Activated gamma-delta T cell treated with anti-CD3 and anti-CD28 coated beads, Interleukin-2, amount 50 U/mL, for 16 hours (primary cell): ENCODE measurements around the gene RGS3.

Source experiments
- DNase-seq: peaks from one replicate; pipeline ENCODE4 v3.0.0-alpha.2; 2020; ENCODE audit warnings: low read depth

The RGS3 gene

GRCh38 chr9:113530022-113530635 is 66.6 kb downstream of the RGS3 start:
- DNase-seq = no peak

DNA sequence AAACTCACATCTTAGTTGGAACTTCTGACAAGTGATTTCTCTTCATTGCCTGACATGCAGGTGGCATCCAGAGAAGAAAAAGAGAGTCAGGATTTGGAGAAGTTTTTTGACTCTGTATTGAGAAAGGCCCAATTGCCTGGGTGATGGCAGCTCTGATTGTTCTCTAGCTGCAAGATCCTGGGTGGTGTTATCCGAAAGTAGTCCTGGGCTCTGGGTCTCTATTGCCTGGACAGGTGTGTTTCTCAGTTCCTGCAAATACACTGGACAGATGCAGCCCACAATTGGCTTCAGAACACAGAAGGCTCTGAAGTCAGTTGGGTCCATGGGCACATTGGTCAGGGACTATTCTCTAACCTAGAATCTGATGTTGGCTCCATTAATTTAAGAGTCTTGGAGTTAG is 67.4 kb downstream of the RGS3 start:
- no peak for DNase-seq

DNA sequence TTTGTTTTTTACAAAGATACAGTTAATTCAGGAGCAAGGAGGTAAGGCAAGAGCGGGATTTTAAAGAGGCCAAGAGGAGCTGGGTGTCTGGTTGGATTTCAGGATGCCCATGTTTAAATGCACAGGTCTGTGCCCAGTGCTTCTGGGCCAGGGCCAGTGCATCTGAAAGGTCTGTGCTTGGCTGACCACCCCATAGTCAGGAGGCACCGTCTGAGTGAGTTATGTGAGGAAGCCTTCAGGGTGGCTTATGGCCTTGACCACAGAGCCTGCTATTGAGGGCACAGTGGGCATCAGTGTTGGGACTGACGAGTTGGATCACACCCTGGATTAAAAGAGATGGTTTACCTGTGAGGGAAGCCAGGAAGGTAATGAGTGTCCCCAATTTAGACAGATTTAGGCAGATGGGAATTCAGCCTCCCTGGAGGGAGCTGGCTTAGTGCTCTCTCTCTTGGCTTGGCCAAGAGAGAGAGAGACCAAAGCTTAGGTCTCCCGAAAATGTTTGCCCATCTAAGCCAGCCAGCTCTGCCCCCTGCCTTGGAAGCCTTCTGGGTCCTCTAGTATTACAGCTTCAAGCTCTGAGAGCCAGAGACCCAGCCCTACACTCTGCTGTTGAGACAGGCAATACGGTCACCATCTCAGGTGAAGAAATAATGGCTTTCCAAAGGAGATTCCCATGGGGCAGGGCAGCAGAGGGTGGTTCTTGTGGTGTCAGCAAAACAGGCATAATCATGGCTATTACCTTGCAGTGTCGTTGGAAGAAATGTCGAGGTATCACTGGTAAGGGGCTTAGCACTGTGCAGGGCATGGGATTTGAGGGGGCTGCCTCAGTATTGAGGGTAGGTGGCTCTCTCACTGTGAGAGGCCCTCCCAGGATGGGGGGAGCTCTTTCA is 68.6 kb downstream of the RGS3 start:
- DNase-seq = no peak

- no peak for DNase-seq
Measured at GRCh38 chr9:113532809-113533190, 69.3 kb downstream of the RGS3 start.

DNA sequence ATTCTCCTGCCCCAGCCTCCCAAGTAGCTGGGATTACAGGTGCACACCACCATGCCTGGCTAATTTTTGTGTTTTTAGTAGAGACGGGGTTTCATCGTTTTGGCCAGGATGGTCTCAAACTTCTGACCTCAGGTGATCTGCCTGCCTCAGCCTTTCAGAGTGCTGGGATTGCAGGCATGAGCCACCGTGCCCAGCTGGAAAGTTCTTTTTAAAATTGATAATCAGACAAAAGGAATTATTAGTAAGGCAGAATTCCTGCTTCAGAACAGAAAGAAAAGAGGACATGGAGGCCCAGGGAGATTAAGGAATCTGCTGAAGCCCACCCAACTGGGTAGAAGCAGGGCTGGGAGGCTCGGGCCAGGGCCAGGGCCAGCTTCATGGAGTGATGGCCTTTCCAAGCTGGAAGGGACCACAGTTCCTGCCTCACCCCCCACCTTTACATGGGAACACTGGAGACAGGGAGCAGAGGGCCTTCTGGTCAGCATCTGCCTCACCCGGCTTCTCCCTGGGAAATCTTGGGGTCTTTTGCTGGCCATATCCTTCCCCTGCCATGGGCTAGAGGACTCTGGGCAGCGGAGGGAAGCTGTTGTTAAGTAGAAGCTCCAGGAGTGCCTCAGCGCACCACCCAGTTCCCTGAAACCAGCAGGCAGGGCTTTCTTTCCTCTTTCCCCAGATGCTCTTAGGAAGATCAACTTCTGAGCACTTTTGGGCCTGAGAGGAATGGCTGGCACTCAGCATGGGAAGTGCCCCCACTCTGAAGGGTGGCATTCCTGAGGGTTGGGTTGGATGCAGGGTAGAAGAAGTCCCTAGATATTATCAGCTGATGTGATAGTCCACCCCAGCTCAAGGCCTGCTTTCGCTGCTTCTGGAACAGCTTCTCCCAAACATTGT is 70.1 kb downstream of the RGS3 start:
- DNase-seq = no peak

DNA sequence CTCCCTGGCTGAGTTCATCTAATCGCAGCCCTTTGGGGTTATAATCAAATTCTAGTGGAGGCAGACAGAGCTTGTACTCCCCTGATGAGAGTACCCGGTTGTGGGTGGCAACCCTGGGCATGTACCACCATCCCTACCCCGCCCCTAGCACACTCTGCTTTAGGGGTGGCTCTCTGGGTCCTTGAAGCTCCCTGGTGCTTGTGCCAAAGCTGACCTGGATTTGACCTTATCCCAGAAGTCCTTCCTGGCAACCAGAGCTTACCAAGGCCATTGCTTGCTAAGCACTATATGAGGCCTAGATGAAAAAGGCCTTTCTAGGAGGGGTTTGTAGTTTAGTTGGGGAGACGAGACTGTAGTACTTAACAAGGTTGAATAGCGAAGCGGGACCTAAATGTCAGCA is 72.2 kb downstream of the RGS3 start:
- no peak for DNase-seq

- DNase-seq = no peak
Measured at GRCh38 chr9:113536166-113536482, 72.6 kb downstream of the RGS3 start.

GRCh38 chr9:113536483-113537228 is 73.1 kb downstream of the RGS3 start:
- no peak for DNase-seq

- DNase-seq = no peak
Measured at GRCh38 chr9:113537229-113537810, 73.8 kb downstream of the RGS3 start.

DNA sequence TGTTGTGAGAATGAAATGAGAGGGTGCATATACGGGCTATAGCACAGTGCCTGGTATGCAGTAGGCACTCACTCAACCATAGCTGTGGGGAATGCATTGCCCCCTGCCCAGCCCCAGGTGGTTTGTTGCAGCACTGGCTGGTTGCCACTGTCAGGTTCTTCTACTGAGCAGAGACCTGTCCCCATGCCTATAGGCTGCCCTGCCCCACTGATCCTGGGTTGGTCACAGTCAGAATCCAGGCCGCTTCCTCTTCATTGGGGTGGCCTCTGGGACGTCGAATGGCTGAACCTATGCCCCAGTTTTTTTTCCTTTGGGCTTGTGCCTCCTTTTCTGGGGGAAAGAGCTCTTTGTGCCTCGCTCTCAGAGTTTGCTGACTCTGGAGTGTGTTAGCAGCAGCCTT is 74.6 kb downstream of the RGS3 start:
- DNase-seq = no peak

GRCh38 chr9:113538701-113539430 is 75.3 kb downstream of the RGS3 start:
- DNase-seq = no peak

DNA sequence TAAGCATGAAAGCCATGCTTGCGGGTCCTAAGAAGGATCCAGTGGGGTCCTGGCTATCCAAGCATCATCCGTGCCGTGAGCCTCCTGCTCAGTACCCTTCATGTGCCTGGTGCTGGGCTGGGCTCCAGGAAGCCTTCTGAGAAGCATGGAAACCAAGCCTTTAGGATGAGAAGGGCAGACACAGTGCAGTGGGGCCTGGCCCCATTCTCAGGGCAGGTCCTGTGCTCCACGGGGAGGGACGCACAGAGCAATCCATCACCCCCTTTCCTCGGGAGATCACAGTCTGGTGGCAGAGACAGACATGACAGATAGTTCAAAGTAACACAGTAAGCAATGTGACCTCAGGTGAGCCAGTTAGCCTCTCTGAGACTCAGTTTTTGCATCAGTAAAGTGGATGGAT is 76.9 kb downstream of the RGS3 start:
- DNase-seq = no peak

- no peak for DNase-seq
Measured at GRCh38 chr9:113541019-113541900, 77.7 kb downstream of the RGS3 start.

GRCh38 chr9:113542006-113542405 is 78.5 kb downstream of the RGS3 start:
- no peak for DNase-seq

- no peak for DNase-seq
Measured at GRCh38 chr9:113542741-113543140, 79.2 kb downstream of the RGS3 start.

- DNase-seq = no peak
Measured at GRCh38 chr9:113543296-113543981, 79.9 kb downstream of the RGS3 start.

GRCh38 chr9:113543982-113544303 is 80.4 kb downstream of the RGS3 start:
- no peak for DNase-seq

- DNase-seq = no peak
Measured at GRCh38 chr9:113545068-113545467, 81.5 kb downstream of the RGS3 start.

DNA sequence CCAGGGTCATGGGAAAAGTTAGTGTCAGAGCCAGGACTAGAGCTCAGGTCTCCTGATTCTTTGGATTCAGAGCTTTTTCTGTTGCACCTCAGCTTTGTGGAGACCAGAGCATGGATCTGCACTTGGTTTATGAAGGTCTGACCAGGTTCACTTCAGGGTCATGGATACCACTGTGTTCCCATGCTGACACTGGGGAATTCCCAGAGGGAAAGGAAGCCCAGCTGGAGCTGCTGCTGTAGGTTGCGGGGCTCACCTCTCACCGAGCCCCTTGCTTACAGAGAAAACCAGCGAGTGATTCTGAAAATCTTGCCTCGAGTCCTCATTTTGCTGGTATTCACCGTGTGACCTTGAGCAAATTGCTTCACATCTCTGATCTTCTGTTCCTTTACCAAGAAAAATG is 83.0 kb downstream of the RGS3 start:
- DNase-seq = no peak

GRCh38 chr9:113547501-113547900 is 84.0 kb downstream of the RGS3 start:
- DNase-seq = no peak
